Epithelial cell of prostate (primary cell): ENCODE measurements around the gene PCDHA5.

Source experiments
- DNase-seq: peaks from one replicate; pipeline ENCODE4 v3.0.0-alpha.2; 2011; ENCODE audit warnings: low read depth, low spot score
- H3K27ac ChIP-seq: fragments of 450-650 bp; 2 replicates; pipeline ENCODE4 v1.5.1; 2017; ENCODE audit warnings: mild to moderate bottlenecking

Gene PCDHA5

DNA sequence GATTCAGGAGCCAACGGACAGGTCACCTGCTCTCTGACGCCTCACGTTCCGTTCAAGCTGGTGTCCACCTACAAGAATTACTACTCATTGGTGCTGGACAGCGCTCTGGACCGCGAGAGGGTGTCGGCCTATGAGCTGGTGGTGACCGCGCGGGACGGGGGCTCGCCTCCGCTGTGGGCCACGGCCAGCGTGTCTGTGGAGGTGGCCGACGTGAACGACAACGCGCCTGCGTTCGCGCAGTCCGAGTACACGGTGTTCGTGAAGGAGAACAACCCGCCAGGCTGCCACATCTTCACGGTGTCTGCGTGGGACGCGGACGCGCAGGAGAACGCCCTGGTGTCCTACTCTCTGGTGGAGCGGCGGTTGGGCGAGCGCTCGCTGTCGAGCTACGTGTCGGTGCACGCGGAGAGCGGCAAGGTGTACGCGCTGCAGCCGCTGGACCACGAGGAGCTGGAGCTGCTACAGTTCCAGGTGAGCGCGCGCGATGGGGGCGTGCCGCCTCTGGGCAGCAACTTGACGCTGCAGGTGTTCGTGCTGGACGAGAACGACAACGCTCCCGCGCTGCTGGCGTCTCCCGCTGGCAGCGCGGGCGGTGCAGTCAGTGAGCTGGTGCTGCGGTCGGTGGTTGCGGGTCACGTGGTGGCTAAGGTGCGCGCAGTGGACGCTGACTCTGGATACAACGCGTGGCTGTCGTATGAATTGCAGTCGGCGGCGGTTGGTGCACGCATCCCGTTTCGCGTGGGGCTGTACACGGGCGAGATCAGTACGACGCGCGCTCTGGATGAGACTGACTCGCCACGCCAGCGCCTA lies 36.0 kb downstream of the PCDHA5 start:
- H3K27ac ChIP-seq = no peak overlapping the region
- no peak for DNase-seq

DNA sequence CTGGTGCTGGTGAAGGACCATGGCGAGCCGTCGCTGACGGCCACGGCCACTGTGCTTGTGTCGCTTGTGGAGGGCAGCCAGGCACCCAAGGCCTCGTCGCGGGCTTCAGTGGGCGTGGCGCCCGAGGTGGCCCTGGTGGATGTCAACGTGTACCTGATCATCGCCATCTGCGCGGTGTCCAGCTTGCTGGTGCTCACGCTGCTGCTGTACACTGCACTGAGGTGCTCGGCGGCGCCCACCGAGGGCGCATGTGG lies 36.5 kb downstream of the PCDHA5 start:
- H3K27ac ChIP-seq = no peak overlapping the region

DNA sequence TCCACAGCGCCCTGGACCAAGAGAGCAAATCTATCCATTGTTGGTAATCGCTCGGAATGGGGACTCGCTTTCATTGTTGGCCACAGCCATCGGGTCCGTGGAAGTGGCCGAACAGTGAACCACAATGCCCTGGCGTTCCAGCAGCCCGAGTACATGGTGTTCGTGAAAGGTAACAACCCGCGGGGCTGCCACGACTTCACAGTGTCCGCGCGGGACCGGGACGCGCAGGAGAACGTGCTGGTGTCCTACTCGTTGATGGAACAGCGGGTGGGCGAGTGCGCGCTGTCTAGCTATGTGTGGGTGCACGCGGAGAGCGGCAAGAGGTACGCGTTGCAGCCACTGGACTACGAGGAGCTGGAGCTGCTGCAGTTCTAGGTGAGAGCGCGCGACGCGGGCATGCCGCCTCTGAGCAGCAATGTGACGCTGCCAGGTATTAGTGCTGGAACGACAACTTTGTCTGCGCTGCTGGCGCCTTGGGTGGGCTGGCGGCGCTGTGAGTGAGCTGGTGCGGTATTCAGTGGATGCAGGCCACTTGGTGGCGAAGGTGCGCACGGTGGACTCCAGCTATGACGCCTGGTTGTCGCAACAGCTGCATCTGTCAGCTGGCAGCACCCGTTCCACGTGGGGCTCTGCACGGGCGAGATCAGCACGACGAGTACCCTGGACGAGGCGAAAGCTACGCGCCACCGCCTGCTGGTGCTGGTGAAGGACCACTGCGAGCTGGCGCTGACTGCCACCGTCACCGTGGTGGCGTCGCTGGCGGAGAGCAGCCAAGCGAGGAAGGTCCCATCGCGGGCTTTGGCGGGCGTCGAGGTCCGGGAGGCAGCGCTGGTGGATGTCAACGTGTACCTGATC lies 41.3 kb downstream of the PCDHA5 start:
- DNase-seq = no peak
- H3K27ac ChIP-seq = no peak overlapping the region

More for the DNA sequence above, 36.5 kb downstream of the PCDHA5 start:
- no peak for DNase-seq

DNA sequence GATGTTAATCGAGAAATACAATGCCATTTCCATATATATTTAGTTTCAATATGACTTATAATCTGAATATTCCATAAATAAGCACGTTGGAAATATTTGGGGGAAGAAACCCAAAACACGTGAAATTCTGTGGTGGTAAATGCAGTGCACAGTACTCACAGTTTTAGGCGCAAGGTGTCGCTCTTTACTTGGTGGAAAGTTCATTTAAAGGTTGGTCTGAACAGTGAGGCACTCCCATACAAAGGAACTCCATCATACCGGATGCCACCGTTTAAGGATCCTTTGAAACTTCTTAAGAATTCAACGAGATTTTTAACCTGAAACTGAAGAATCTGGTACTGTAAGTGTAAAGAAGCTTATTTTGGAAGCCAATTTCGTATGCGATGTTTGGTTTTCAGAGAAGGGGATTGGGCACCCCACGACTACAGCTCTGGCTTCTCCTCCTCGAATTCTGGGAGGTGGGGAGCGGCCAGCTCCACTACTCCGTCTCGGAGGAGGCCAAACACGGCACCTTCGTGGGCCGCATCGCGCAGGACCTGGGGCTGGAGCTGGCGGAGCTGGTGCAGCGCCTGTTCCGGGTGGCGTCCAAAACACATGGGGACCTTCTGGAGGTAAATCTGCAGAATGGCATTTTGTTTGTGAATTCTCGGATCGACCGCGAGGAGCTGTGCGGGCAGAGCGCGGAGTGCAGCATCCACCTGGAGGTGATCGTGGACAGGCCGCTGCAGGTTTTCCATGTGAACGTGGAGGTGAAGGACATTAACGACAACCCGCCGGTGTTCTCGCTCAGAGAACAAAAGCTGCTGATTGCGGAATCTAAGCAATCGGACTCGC lies 47.5 kb downstream of the PCDHA5 start, which contains the start of gene PCDHA11:
PCDHA11 (plus strand) TSS at position 237 of the 834 bp plus-strand sequence; CDS start at position 384, 147 bp downstream.
- no peak within 1 kb of the TSS for H3K27ac ChIP-seq
- DNase-seq = no peak

DNA sequence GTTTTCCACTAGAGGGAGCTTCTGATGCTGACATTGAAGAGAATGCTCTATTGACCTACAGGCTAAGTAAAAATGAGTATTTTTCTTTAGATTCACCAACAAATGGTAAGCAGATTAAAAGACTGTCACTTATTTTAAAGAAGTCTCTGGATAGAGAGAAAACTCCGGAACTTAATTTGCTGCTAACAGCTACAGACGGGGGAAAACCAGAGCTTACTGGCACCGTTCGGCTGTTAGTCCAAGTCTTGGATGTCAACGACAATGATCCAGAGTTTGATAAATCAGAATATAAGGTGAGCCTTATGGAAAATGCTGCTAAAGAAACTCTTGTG lies 48.1 kb downstream of the PCDHA5 start:
- no peak overlapping the region for H3K27ac ChIP-seq
- no peak for DNase-seq

DNA sequence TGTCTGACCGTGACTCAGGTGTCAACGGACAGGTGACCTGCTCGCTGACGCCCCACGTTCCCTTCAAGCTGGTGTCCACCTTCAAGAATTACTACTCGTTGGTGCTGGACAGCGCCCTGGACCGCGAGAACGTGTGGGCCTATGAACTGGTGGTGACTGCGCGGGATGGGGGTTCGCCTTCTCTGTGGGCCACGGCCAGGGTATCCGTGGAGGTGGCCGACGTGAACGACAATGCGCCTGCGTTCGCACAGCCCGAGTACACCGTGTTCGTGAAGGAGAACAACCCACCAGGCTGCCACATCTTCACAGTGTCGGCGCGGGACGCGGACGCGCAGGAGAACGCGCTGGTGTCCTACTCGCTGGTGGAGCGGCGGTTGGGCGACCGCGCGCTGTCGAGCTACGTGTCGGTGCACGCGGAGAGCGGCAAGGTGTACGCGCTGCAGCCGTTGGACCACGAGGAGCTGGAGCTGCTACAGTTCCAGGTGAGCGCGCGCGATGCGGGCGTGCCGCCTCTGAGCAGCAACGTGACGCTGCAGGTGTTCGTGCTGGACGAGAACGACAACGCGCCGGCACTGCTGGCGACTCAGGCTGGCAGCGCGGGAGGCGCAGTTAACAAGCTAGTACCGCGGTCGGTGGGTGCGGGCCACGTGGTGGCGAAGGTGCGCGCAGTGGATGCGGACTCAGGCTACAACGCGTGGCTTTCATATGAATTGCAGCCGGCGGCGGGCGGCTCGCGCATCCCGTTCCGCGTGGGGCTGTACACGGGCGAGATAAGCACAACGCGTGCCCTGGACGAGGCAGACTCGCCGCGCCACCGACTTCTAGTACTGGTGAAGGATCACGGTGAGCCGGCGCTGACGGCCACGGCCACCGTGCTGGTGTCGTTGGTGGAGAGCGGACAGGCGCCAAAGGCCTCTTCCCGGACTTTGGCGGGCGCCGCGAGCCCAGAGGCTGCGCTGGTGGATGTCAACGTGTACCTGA lies 49.1 kb downstream of the PCDHA5 start:
- H3K27ac ChIP-seq = no peak overlapping the region
- no peak for DNase-seq
